Right atrium auricular region (tissue), 2 donors: ENCODE results near the gene SLC6A13. TPM values are rescaled to one million over a fixed set of nuclear protein-coding genes. Genes with fewer than 3 reads are reported as not detected.

Source experiments
- DNase-seq: peaks from one replicate; pipeline ENCODE4 v3.0.0-alpha.2; 2019; ENCODE audit warnings: low spot score
- H3K27ac ChIP-seq, 2 donors: fragments of 200-600 bp; sonication (generic); 1 replicate in 1 of 2; 2 replicates in 1 of 2; pipeline ENCODE4 v1.5.1; 2016 to 2019
- H3K27me3 ChIP-seq, 2 donors: fragments of 200-600 bp; sonication (generic); one replicate each; pipeline versions ENCODE4 v1.5.1 to v1.6.0; 2017 to 2019
- H3K36me3 ChIP-seq: fragments of 200-600 bp; sonication (generic); one replicate; pipeline ENCODE4 v1.5.1; 2016
- H3K4me1 ChIP-seq, 2 donors: fragments of 200-600 bp; sonication (generic); one replicate each; pipeline versions ENCODE4 v1.5.1 to v1.6.0; 2017 to 2019
- H3K4me3 ChIP-seq, 2 donors: fragments of 200-600 bp; sonication (generic); 1 replicate in 1 of 2; 2 replicates in 1 of 2; pipeline ENCODE4 v1.5.1; 2017 to 2019; ENCODE audit warnings: mild to moderate bottlenecking in 1 of 2, moderate library complexity in 1 of 2
- H3K9me3 ChIP-seq, 2 donors: fragments of 200-600 bp; sonication (generic); one replicate each; pipeline ENCODE4 v1.5.1; 2019
- total RNA-seq, 2 donors: library from RNA; depleted of rRNA; stranded (reverse); fragments of >200 nt; gene quantifications; one replicate each; pipeline ENCODE4 v1.1.0, GENCODE V29; 2016
- TF ChIP-seq, protein P1 (sequence below), 2 donors: fragments of 200-600 bp; sonication (generic); IDR thresholded peaks; one replicate each; pipeline ENCODE4 v1.5.1; 2019; ENCODE audit warnings: antibody characterized with exemption in 2 of 2

The SLC6A13 gene
- total RNA-seq, 2 donors from 2014 or later, result 2.1 to 2.3 TPM

DNA sequence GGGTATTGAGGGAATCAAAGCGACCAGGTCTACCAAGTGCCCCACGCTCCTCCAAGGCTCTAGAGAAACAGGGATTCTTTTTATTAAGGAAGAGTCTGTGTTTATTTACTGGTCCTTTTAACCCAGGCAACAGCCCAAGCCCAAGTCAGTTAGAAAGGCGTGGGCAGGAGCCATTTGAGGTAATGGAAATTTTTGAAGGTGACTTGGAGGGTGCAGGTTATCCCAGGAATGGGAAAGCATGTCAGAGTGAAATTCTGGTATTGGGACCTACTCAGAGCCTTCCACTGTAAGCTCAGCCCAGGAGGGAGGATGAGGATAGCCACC is 51.5 kb downstream of the SLC6A13 start:
- TF ChIP-seq, protein P1, sequence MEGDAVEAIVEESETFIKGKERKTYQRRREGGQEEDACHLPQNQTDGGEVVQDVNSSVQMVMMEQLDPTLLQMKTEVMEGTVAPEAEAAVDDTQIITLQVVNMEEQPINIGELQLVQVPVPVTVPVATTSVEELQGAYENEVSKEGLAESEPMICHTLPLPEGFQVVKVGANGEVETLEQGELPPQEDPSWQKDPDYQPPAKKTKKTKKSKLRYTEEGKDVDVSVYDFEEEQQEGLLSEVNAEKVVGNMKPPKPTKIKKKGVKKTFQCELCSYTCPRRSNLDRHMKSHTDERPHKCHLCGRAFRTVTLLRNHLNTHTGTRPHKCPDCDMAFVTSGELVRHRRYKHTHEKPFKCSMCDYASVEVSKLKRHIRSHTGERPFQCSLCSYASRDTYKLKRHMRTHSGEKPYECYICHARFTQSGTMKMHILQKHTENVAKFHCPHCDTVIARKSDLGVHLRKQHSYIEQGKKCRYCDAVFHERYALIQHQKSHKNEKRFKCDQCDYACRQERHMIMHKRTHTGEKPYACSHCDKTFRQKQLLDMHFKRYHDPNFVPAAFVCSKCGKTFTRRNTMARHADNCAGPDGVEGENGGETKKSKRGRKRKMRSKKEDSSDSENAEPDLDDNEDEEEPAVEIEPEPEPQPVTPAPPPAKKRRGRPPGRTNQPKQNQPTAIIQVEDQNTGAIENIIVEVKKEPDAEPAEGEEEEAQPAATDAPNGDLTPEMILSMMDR (IDR thresholded peaks at IDR 0.05), result no peak
- no peak overlapping the region for H3K4me3 ChIP-seq
- no peaks in the 10 kb centered on the region for H3K36me3 ChIP-seq
- H3K27me3 ChIP-seq, result no peaks in the 10 kb centered on the region
- no peak overlapping the region for H3K27ac ChIP-seq
- H3K4me1 ChIP-seq, result peaks cover 0 to 12% of the 10 kb centered on the region in 2 donors
- no peaks in the 10 kb centered on the region for H3K9me3 ChIP-seq
- no peak for DNase-seq

DNA sequence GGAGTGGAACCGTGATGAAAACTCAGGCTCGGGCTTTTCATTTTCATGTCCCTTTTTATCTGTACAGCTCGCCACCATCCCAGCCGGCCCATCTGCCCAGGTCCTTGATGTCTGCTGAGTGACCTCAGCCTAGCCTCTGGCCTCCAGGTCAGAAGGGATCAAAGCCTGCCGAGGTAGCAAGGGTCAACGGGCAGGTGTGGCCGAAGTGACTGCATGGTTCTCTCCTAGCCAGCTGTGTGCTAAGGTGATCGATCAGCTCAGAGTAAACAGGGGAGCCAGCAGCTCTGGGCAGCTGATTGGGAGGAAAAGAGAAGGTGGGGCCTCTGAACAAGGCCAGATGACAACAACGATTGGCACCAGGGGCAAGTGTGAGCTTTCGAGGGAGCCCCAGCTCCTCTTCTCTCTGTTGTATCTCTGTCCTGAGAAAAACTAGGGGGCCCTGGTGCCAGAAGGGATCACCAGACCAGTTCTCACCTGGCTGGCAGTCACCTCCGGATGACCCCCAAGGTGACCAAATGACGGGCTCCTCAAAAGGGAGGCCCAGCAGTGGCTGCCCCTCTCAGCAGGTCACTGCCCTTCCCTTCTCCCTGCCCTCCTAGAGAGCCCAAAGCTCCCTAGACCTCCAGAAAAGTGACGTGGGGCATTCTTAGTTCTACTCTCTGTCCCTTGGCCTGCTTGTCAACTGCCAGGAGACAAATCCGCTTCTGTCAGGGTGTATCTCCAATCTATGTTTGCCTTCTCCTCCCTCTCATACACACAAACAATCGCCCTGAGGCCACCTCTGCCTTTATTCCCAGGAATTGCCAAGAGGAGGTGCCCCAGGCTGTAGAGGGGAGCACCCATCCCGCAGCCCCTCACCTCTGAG is 52.1 kb downstream of the SLC6A13 start:
- Histone ChIP-seq H3K27me3 (no peaks in the 10 kb centered on the region), H3K9me3 (no peaks in the 10 kb centered on the region), H3K4me1 (peaks cover 0 to 12% of the 10 kb centered on the region in 2 donors), H3K27ac (no peak overlapping the region), H3K36me3 (no peaks in the 10 kb centered on the region), H3K4me3 (no peak overlapping the region)
- TF ChIP-seq, protein P1 (IDR thresholded peaks at IDR 0.05), result no peak
- DNase-seq, result no peak

DNA sequence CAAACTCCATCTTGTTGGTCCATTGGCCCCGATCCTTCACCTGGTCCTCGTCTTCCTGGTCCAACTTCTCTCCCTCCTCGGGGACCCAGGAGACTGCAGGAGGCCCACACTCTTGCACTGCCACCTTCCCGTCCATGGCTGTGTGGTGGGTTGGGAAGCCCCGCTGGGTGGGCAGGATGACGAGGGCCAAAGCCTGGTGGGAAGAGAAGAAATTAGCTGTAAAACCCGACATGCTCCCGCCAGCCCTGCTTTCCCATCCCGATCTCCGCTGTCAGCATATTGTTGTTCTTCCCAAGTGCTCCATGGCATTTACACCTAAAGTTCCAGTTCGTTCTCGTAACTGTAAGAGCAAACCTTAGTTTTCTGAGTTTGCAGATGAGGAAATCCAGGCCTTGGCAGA is 52.8 kb downstream of the SLC6A13 start:
- no peak for DNase-seq
- TF ChIP-seq, protein P1 (IDR thresholded peaks at IDR 0.05), result no peak
- H3K27me3 ChIP-seq, result no peaks in the 10 kb centered on the region

DNA sequence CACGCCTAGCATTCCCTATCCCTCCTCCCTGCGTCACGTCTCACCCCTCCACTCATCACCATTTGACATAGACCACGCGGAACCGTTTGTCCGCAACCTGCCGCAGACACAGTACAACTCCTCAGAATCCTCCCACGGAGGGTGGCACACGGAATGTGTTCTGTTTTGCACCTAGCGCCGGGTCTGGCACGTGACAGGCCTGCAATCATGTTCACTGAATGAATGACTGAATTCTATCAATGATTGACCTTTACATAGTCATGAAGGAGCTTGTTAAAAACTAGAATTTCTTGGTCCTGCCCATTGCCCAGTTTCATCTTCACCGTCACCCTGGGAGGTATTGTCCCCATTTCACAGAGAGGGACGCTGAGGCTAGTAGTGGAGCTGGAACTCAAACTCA is 53.4 kb downstream of the SLC6A13 start:
- Histone ChIP-seq H3K27me3 (no peaks in the 10 kb centered on the region), H3K4me3 (no peak overlapping the region), H3K4me1 (peaks cover 0 to 14% of the 10 kb centered on the region in 2 donors), H3K9me3 (no peaks in the 10 kb centered on the region), H3K27ac (no peak overlapping the region), H3K36me3 (no peaks in the 10 kb centered on the region)
- DNase-seq, result no peak
- TF ChIP-seq, protein P1 (IDR thresholded peaks at IDR 0.05), result no peak

More for the DNA sequence above, 52.8 kb downstream of the SLC6A13 start:
- H3K9me3 ChIP-seq, result no peaks in the 10 kb centered on the region
- peaks cover 0 to 12% of the 10 kb centered on the region in 2 donors for H3K4me1 ChIP-seq
- no peak overlapping the region for H3K27ac ChIP-seq
- no peak overlapping the region for H3K4me3 ChIP-seq
- no peaks in the 10 kb centered on the region for H3K36me3 ChIP-seq

DNA sequence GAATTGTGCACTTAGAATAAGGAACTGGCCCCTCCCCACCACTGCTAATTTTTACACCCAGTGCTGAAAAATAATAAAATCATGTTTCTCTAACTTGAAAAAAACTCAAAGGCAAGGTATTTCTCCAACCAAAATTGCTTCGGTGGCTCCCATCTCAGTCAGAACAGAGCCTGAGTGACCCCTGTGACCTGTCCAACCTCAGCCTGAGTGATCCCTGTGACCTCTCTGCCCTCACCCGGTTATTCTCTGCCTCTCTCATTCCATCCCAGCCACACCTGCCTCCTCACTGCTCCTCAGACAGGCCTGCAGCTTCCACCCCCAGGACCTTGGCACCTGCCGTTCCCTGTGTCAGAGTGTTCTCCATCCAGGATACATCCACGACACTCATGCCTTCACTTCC is 53.8 kb downstream of the SLC6A13 start:
- DNase-seq, result no peak
- no peaks in the 10 kb centered on the region for H3K27me3 ChIP-seq
- H3K4me3 ChIP-seq, result no peak overlapping the region

More for the DNA sequence above, 53.8 kb downstream of the SLC6A13 start:
- no peak overlapping the region for H3K27ac ChIP-seq
- peaks cover 0 to 18% of the 10 kb centered on the region in 2 donors for H3K4me1 ChIP-seq
- no peaks in the 10 kb centered on the region for H3K36me3 ChIP-seq
- no peaks in the 10 kb centered on the region for H3K9me3 ChIP-seq
- TF ChIP-seq, protein P1 (IDR thresholded peaks at IDR 0.05), result no peak
